H1 (cell line): ENCODE data around the gene SEC16A. TPM values are rescaled to one million over a fixed set of nuclear protein-coding genes. Genes with fewer than 3 reads are reported as not detected.

Experiments
- CBX5 ChIP-seq: fragments of 300-800, 300-1000 bp; sonication (generic); IDR thresholded peaks from 2 replicates; pipeline ENCODE4 v1.7.1; 2016; ENCODE audit warnings: antibody characterized with exemption, low read length, low read depth
- CEBPB ChIP-seq: IDR thresholded peaks from 2 replicates; pipeline ENCODE4 v1.6.1; 2012; ENCODE audit warnings: low read depth, low read length
- CHD1 ChIP-seq: IDR thresholded peaks from 2 replicates; pipeline ENCODE4 v1.6.1; 2012; ENCODE audit warnings: low read depth, low read length, improper control_type of control experiment
- GABPA ChIP-seq: IDR thresholded peaks from 2 replicates; pipeline ENCODE4 v1.6.1; 2011; ENCODE audit warnings: mild to moderate bottlenecking, low read length, moderate library complexity, borderline replicate concordance; ENCODE audit not compliant: insufficient read depth
- GTF2F1 ChIP-seq: IDR thresholded peaks from 2 replicates; pipeline ENCODE4 v1.6.1; 2012; ENCODE audit warnings: low read depth, low read length, improper control_type of control experiment, borderline replicate concordance
- HDAC6 ChIP-seq: IDR thresholded peaks from one replicate; pipeline ENCODE4 v1.7.1; 2012; ENCODE audit warnings: low read depth, mild to moderate bottlenecking, inconsistent platforms, low read length, moderate library complexity
- KDM1A ChIP-seq: fragments of 200-600, 300-600 bp; sonication (generic); IDR thresholded peaks from 2 replicates; pipeline ENCODE4 v1.7.1; 2016; ENCODE audit warnings: mild to moderate bottlenecking, low read length, borderline replicate concordance
- KDM5A ChIP-seq: fragments of 200-600 bp; IDR thresholded peaks from 2 replicates; pipeline ENCODE4 v1.7.1; 2012; ENCODE audit warnings: mild to moderate bottlenecking, low read length, inconsistent platforms, mixed read lengths
- PHF8 ChIP-seq: fragments of 200-600 bp; sonication (generic); conservative IDR thresholded peaks from 2 replicates; pipeline ENCODE4 v1.7.1; 2012; ENCODE audit warnings: low read depth, mild to moderate bottlenecking, inconsistent platforms, low read length, moderate library complexity
- POLR2A ChIP-seq, 2 experiments: IDR thresholded peaks; 1 replicate in 1 of 2; 2 replicates in 1 of 2; pipeline ENCODE4 v1.6.1; 2011; ENCODE audit warnings: low read depth in 2 of 2, low read length in 2 of 2, mild to moderate bottlenecking in 2 of 2; ENCODE audit errors: control extremely low read depth in 1 of 2
- polyA plus RNA-seq, 7 experiments: library from polyadenylated mRNA; depleted of rRNA in 3 of 7; stranded (reverse) in 5 of 7; unstranded in 2 of 7; fragments of >200 nt in 5 of 7; fragments of 200-250 nt in 2 of 7; gene quantifications; 1 replicate in 5 of 7; 2 replicates in 1 of 7; 4 replicates in 1 of 7; pipeline versions ENCODE4 v1.2.1 to v1.2.3, GENCODE V29; 2011 to 2013; ENCODE audit warnings: missing spikeins in 2 of 7, mixed read lengths in 2 of 7
- total RNA-seq: library from RNA; stranded (reverse); fragmentation: NEBNext Ultra II Directional; extraction: Animal tissue kit (Norgen Biotek cat#: 25700); gene quantifications from 2 replicates; pipeline ENCODE4 v1.2.1, GENCODE V29; 2021

SEC16A gene
- total and polyA plus RNA-seq, 2 of the 8 experiments (the other 6 are each of a cell fraction or from before 2014, with no cell fraction given) = 21.6 to 49.0 TPM

DNA sequence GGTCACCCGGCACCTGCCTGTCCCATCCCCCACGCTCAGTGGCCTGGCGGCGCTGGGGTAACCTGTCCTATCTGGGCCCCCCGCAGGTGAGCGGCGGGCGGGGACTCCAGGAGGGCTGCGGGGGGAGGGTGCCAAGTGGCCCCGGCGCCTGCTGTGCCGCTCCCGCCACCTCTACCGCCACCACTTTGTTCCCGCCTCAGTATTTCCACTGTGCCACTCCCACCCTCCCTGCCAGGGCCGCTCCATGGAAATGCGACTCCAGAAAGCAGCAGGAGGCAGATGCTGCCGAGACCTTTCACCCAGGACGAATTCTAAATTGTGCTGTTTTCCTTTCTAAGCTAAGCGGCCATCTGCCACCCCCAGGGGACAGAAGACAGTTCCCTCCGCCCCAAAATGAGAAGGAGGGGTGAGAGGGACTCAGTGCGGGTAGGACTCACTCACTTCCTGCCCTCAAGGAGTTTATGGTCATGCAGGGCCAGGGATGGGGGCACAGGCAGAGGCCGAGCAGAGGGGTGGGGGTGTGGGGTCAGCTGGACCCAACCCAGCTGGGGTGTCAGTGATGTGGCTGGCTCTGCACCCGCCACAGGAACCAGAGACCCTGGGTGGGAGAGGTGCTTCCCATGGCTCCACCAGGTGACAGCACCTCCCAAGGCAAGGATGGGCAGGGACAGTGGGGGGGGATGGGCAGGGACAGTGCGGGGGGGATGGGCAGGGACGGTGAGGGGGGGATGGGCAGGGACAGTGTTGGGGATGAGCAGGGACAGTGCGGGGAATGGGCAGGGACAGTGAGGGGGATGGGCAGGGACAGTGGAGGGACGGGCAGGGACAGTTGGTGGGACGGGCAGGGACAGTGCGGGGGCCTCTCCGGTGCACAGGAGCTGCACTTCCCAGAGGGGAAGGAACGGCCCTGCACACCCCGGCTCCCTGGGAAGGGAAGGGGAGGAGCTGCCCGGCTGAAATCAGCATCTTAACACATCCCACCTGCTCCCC is 45.2 kb upstream of the SEC16A start (continued):
- TF ChIP-seq CHD1 = no peak
- no peak for TF ChIP-seq CBX5
- TF ChIP-seq GABPA = no peak
- no peak for TF ChIP-seq KDM5A
- TF ChIP-seq GTF2F1 = no peak
- no peak for TF ChIP-seq CEBPB
- TF ChIP-seq HDAC6 = no peak
- no peak for TF ChIP-seq KDM1A
- TF ChIP-seq PHF8 = no peak
- no peak for TF ChIP-seq POLR2A (IDR thresholded peaks at IDR 0.05; ENCODE audit: control extremely low read depth in 1 of 2, low read depth in 2 of 2, low read length in 2 of 2)
